HG03565 (cell line): ENCODE data around the gene DCDC1.

Experiments
- ATAC-seq: cut with Tn5 transposase; IDR thresholded peaks from one replicate; pipeline ENCODE4 v1.9.1; 2021; ENCODE audit warnings: mild to moderate bottlenecking, moderate library complexity; ENCODE audit not compliant: unreplicated experiment

The DCDC1 gene

DNA sequence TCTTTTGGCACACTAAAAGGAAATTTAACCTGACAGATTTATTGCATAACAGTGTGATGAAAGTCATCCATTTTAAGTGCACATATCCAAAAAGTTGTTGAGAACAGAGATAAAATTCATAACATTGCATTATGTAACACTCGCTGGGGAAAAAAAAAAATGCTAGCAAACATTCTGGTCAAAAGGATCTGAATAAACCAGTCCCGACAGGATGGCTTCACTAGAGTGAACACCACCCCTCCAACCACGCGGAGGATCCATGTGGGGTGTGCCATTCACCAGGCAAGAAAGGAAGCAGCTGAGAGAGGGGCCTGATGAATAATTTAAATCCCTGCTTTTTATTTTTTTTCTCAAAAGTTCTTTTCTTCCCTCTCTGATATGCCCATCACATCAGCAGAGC, 258.7 kb downstream of the DCDC1 start:
- no peak for ATAC-seq

DNA sequence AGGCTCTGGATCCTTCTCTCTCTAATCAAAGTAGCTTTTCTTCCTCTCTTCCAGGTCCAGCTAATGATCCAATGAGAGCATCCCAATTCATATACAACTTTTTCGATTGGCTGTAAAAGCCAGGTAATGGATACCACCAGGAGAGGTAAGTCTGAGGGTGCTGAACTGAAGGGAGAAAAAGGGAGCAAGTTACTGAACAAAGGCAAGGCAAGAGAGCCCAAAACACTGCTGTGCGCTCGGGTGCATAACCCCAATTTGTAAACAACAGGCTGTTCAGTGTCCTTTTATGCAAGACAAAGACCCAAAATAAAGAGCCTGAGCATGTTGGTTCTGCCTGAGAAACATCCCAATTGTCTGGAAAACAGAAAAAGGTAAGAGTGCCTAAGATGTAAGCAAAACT, 260.1 kb downstream of the DCDC1 start:
- ATAC-seq, result no peak

DNA sequence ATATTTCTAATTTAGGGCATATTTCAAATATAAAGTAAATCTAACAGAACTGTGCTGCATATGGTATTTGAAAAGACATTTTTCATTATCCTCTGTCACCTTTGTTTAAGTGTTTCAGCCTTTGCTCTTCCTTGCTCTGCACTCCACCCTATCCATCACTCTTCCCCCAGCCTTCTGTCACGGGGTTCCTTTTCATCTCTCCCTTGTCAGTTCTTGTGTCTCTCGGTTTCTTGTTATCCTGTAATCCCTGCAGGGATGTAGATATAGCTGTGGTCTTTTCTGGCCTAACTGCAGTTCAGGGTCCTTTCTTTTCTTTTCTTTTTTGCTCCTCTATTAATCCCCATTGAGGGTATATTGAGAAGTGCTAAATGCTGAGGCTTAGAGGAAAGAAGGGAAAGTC, 261.9 kb downstream of the DCDC1 start:
- no peak for ATAC-seq

DNA sequence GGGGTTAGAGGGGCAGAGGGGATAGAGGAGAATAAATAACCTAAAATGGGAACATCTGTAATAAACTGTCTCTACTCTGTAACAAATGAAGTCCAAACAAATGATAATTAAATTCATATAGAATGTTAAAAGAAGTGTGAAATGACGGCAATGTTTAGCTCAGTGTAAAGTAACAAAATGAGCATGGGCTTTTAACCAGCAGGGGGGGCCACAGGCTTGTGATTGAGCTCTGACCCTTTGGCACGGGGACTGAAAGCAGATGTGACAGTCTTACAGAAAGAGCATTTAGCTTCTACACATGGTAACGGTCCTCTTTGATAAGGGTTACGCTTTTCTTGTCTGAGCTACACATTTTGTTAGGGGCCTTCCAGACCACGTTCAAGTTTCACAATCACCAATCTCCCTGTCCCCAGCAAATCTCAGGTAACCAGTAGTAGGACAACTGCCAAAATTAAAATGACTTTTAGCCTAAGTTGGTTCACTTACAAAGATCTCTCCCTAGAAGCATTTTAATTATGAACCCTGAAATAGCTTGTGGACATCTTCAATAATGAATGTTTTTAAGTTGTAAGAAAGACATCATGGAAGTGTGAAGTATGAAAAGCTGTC, 262.5 kb downstream of the DCDC1 start:
- peak; percentile 75 for ATAC-seq

DNA sequence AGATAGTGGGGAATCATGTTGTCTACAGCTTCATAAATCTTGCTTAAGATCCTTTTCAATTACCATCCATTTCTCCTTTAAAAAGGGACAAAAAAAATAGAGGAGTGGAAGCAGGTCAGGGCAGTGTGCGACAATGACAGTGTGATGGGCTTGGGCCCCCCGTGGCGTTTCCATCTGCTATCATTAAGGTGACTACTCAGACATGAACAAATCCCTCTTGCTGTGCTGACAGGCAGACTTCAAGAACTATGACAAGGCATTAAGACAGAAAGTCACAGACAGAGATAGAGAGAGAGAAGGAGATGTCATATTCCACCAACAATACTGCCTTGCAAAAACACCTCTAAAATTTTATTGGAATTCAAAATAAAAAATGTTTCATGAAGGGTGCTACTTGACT, 263.2 kb downstream of the DCDC1 start:
- no peak for ATAC-seq

DNA sequence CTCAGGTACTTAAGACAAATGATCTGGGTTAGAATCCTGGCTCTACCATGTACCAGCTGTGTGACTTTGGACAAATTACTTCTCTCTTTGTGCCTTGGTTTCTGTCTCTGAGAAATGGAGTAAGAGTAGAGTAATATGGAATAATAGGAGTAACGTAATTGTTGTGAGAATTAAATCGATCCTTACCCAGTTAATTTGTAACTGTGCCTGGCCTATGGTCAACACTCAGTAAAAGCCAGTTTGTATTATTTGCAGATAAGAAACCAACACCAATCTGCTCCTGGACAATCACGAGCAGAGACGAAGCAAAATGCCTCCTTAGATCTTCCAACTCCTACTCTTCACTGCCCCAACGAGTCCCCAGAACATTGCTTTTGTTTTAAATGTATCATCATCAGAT, 266.7 kb downstream of the DCDC1 start:
- ATAC-seq, result no peak

DNA sequence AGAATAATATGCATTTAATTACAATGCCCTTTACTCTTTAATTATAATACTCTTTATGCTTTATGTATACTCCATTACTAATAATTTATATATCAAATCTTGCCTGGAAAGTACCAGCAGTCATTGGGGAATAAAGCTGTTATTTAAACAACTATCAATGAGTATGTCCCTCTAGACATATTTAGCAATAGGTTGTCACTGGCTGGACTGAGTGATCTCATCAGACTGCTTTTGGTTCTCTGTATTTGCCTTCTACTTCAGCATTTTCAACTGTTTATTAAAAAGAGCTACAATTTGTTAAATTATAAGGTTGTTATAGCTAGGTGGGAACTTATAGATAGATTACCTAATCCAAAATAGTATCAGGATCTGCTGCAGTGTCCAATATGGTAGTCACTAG, 267.2 kb downstream of the DCDC1 start:
- ATAC-seq, result no peak

DNA sequence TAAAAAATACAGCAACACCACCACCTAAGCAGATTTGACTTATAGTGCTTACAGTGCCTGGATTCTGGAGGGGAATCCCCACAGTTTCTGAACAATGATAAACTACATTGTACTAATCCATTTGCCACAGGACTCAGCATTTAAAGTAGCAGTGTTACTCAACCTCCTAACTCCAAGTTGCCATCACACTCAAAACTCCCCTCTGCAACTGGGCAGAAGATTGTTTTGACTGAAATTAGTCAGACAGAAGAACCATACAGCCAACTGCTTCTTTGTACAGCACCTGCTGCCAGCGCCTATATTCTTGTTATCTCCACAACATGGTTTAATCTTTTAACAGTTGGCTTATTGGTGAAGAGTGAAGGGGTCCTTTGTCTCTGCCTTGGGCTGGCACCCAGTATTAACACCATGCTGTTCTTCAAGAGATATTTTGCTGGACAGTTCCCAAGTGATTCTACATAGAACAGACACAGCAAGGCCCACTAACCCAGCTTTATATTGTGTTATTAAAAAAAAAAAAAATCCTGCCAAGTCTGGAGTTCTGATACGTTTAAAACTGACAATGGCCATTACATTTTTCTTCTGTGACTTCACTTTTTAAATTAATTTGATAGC, 273.2 kb downstream of the DCDC1 start:
- peak; percentile 55 for ATAC-seq

DNA sequence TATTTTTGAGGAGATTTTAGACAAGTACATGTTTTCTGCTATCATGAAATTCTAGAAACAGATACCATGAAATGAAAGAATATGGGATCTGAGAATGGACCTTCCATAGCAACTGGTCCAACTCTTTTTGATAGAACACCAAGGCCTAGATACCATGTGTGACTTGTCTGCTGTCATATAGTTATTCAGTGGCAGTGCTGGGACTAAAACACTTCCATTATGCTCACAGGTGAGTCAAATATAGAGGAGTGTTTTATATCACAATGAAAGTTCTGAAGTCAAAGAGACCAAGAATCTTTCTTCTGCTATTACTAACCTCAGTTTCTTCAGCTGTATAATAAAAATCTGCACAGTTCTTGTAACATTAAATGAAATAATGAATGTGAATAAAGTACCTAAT, 276.9 kb downstream of the DCDC1 start:
- ATAC-seq, result no peak

DNA sequence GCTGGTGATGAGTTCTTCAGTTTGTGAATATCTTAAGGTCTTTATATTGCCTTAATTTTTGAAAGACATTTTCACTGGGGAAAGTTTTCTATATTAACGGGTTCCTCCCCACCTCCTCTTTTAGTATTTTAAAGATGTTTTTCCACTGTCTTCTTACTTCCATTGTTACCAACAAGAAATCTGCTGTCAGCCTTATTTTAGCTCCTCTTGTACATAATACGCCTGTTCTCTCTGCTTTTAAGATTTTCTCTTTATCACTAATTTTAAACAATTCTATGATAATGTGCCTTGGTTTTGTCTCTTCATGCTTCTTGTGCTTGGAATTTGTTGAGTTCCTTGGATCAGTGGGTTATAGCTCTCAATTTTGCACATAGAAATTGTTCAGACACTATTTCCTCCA, 280.4 kb downstream of the DCDC1 start:
- ATAC-seq, result no peak

DNA sequence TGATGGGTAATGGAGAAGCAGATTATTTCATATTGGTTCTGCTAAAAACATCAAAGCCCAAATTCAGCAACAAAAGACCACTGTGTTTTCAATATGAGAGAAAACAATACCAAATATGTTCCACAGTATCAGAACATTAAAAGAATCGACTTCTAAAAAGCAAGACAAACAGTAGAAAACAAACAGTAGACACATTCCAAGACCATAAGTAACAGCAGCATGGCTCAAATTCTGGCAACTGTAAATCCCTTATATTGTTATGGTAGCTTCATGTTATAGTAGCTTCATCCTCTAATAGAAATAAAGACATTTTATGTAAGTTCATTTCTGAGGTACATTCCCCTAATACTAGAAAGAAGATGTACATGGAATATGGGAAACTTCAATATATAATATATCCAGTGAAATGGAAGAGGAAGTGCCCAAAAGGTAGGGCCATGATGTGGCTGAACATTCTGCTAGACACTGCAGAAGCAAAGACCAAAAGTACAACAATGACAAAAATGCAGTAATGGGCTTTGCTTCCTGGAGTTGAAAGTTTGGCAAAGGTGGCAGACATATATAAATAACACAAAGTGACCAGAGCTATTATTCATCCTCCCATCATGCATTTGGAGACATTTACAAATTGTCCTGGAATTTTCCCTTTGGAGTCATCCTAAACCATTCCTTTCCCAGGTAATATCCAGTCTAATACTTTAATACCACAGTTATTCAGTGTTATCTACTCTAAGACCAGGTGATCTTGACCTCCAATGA, 299.9 kb downstream of the DCDC1 start:
- ATAC-seq, result no peak

DNA sequence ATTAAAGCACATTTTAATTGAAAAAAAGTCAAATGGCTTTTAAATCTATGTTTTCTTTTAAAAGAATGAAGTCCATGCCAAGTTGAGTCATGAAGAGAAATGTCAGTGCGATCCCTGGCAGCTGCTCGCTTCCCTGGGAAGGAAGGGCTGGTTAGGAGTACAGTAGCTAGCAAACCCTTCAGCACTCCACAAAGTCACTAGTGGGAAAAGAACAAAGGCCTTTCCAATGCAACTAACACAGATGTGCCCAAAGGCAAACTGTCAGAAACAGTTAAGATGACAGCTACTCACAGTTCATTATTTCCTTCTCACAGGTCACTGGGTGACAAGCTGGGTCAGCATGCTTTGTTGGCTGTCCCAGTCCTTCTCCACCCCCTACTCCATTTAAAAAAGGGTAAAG, 308.7 kb downstream of the DCDC1 start:
- ATAC-seq, result no peak

DNA sequence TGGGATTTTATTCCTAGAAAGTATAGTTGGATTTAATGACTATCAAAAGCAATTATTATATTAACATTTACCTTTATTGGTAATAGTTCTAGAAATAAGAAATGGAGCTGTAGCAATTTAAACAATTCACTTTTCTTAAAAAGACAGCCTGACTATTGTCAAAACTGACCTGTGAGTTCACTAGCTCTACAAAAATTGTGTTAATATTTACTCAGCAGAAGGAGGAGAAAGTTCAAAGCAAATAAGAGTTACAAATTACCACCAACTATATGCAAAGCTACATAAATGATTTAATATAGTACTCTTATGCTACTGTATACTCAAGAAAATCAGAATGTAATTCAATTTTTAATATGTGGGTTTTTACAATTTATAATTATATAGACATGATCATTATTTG, 310.0 kb downstream of the DCDC1 start:
- ATAC-seq, result no peak

DNA sequence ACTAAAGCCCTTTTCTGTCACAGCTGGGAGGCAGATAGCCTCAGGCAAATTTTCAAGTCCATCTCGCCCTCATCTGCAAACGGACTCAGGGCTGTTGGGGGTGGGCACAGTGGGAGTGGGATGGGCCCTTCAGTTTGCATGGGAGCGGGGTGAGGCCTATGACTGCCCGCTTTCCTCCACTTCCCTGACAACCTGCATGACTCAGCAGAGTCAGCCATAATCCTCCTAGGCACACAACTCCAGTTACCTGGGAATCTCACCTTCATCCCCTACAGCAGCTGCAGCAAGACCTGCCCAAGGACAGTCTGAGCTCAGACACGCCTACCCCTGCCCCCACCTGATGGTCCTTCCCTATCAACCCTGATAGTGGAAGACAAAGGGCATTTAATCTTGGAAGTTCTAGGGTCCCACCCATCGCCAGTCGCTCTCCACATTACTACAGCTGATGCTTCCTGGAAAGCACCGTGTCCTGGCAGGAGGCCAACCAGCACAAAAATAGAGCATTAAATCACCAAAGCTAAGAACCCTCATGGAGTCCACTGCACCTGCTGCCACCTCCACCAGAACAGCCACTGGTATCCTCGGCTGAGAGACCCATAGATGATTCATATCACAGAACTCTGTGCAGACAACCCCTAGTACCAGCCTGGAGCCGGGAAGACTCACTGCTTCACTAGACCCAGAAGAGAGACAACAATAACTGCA, 319.3 kb downstream of the DCDC1 start:
- ATAC-seq, result no peak

DNA sequence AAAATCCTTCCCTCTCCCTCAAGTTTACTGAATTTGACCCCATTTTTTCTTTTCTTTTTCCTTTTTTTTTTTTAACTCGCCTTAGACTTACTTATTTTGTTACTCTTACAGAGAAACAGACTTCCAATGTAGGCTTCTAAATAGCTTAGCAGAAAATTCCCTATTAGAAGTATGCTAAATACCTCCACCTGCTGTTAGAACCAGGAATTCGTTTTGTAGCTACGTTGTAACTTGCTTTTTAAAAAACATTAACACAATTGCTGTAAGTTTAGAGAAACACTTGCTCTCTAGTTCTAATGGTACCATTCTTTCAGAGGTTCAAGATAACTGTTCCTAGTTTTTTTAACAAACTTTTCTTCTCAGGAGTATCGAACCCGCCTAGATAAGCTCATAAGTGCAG, 324.2 kb downstream of the DCDC1 start:
- ATAC-seq, result no peak

DNA sequence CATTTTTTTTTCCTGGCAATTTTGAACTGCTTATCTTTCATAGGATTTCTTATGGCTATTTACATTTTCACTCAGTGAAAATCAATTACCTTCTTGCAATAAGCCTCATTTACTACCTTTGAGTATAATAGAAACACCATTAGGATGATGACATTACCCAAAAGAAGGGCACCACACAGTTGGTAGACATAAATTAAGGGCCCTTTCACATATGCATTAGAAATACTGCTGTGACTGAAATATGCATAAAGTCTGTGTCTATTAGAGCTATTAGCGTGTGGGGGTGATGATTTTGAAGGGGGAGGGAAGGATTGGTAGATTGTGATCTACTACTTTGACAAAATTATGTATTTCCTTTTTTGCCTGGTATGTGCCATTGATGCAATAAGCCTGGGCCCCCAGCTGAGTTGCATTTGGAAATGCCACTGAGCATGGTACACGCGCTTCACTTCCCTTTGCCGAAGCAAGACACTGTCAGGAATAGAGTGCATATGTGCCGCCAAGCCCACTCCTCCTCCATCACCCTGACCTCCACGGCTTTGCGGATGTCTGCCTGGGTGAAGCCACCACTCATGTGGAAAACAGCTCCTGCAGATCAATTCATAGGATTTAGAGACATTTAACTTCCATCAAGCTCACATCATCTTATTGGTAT, 339.3 kb downstream of the DCDC1 start:
- no peak for ATAC-seq

DNA sequence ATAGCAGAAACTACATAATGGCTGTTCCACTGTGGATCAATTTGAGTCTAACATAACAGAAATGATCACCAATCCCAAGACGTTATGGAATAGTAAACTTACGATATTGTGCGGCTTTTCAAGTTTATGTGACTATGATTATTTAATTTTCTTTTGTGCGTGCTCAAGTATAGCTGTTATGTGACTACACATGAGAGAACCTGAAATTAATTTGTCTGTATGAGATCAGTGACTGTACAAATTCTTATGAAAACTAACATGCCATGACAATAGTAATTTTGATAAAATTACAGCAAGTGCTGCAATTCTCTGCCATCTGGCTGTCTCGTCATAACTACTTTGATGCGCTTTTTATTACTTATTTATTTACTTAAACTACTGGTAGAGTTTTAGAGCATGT, 343.2 kb downstream of the DCDC1 start:
- ATAC-seq, result no peak

DNA sequence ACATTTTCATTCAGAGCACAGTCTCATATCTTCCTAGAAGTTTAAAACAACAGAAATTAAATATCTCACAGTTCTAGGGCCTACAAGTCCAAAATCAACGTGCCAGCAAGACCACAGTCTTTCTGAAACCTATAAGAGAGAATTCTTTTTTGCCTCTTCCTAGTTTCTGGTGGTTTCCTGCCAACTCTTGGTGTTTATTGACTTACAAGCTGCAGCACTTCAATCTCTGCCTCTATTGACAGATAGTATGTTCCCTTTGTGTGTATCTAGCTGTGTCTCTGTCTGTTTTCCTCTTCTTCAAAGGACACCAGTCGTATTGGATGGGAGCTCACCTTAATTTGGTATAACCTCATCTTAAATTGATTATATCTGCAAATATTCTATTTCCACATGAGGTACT, 347.5 kb downstream of the DCDC1 start:
- ATAC-seq, result no peak

DNA sequence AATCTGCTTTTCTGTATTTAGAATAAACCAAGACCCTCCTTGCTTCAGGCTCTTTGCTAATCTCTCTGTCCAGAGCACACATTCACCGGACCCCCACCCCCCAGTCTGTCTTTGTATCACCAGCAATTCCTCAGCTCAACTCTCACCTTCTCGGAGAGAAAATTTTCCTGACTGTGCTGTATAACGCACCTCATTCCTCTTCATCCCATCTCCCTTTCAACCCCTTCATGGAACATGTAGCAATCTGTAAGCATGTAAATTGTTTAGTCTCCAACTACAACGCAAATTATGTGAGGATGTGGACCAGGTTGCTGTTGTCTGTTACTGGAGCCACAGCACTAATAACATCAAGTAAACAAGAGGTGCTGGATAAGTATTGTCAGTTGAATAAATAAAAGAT, 349.8 kb downstream of the DCDC1 start:
- ATAC-seq, result no peak

DNA sequence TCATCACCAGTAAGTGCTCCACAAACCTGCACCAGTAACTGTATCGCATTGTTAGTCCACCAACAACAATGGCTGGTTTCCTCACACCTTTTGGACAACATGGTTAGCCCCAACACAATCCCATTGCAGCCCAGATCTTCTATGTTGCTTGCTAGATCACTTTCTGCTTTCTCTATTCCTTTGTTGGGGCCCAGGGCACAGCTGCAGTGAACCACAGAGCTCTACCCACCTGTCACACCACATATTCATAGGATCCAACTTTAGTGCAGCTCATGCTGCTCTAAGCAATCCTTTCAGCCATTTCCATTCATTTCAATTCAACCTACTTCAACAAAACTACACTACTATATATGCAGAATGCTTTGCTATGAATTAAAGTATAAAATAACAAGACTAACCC, 364.3 kb downstream of the DCDC1 start:
- no peak for ATAC-seq

DNA sequence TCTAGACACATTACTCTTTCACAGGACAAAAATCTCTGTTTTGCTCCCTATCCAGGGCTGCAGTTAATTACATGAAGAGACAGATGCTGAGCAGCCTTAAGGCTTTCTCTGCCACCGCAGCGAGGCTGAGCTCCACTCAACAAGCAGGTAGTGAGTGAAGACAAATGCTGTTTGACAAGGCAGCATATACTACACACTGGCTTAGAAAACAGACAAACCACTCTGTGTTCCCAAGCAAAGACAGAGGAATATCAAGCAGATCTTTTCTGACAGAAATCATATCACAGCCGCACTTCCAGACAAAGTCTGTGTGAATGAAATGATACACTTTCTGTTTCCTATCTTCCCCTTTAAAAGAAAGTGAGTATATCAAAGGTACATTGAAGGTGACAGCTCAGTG, 368.1 kb downstream of the DCDC1 start:
- ATAC-seq, result no peak
